Spleen (tissue), 7 donors: ENCODE results near the gene CENPM.

Experiments
- POLR2A ChIP-seq, 3 donors: fragments of 450-650 bp; IDR thresholded peaks; one replicate each; pipeline ENCODE4 v1.5.1; 2017; ENCODE audit warnings: antibody characterized with exemption in 3 of 3, mild to moderate bottlenecking in 1 of 3
- TF ChIP-seq, protein P1 (sequence below), 11 experiments: fragments of 200-600 bp in 7 of 11; fragments of 450-650 bp in 4 of 11; sonication (generic) in 4 of 11; IDR thresholded peaks in 8 of 11; conservative IDR thresholded peaks in 3 of 11; 1 replicate in 7 of 11; 2 replicates in 4 of 11; pipeline versions ENCODE4 v1.4.0 to v1.8.0; 2016 to 2021; ENCODE audit warnings: antibody characterized with exemption in 11 of 11, inconsistent platforms in 4 of 11, mild to moderate bottlenecking in 1 of 11
- donor health status: DM: no; HTN: no; CAD: no; lungs with moderate emphysema.
- donor health status: DM: no; HTN: no; CAD: no.
- donor health status: DM: no; HTN: no; CAD: no.

GRCh38 chr22:41899110-41899509 lies 47.8 kb downstream of the CENPM start:
- TF ChIP-seq, protein P1, sequence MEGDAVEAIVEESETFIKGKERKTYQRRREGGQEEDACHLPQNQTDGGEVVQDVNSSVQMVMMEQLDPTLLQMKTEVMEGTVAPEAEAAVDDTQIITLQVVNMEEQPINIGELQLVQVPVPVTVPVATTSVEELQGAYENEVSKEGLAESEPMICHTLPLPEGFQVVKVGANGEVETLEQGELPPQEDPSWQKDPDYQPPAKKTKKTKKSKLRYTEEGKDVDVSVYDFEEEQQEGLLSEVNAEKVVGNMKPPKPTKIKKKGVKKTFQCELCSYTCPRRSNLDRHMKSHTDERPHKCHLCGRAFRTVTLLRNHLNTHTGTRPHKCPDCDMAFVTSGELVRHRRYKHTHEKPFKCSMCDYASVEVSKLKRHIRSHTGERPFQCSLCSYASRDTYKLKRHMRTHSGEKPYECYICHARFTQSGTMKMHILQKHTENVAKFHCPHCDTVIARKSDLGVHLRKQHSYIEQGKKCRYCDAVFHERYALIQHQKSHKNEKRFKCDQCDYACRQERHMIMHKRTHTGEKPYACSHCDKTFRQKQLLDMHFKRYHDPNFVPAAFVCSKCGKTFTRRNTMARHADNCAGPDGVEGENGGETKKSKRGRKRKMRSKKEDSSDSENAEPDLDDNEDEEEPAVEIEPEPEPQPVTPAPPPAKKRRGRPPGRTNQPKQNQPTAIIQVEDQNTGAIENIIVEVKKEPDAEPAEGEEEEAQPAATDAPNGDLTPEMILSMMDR (IDR thresholded peaks at IDR 0.05 in 8 of 11, conservative IDR thresholded peaks at IDR 0.05 in 3 of 11) = no peak
- no peak for TF ChIP-seq POLR2A (IDR thresholded peaks at IDR 0.05)
